Transverse colon (tissue), 4 donors: ENCODE results near the gene FAM131C.

Experiments
- CTCF ChIP-seq, 5 experiments: fragments of 200-600 bp in 3 of 5; fragments of 450-650 bp in 2 of 5; sonication (generic) in 3 of 5; IDR thresholded peaks; 1 replicate in 2 of 5; 2 replicates in 3 of 5; pipeline ENCODE4 v1.5.1; 2016 to 2017; ENCODE audit warnings: antibody characterized with exemption in 5 of 5, inconsistent platforms in 3 of 5, mild to moderate bottlenecking in 2 of 5, moderate library complexity in 1 of 5
- POLR2AphosphoS5 ChIP-seq, 3 donors: sonication (generic); formaldehyde crosslinking; IDR thresholded peaks; one replicate each; pipeline ENCODE4 v1.6.1; 2016; ENCODE audit warnings: antibody characterized with exemption in 3 of 3

- TF ChIP-seq CTCF (IDR thresholded peaks at IDR 0.05) (no peak), POLR2AphosphoS5 (IDR thresholded peaks at IDR 0.05) (no peak)
These were observed 37.0 kb upstream of the FAM131C start for GRCh38 chr1:16110456-16110855.
